GM12874 (cell line): Measurements from ENCODE around the gene BTK.

Experiments used
- TF ChIP-seq, protein P1 (sequence below): IDR thresholded peaks from 2 replicates; pipeline ENCODE4 v1.5.1; 2011; ENCODE audit warnings: low read depth, mild to moderate bottlenecking, control low read depth, low read length, moderate library complexity; ENCODE audit not compliant: insufficient read depth

BTK gene

GRCh38 chrX:101370888-101371504, 15.0 kb downstream of the BTK start:
- TF ChIP-seq, protein P1, sequence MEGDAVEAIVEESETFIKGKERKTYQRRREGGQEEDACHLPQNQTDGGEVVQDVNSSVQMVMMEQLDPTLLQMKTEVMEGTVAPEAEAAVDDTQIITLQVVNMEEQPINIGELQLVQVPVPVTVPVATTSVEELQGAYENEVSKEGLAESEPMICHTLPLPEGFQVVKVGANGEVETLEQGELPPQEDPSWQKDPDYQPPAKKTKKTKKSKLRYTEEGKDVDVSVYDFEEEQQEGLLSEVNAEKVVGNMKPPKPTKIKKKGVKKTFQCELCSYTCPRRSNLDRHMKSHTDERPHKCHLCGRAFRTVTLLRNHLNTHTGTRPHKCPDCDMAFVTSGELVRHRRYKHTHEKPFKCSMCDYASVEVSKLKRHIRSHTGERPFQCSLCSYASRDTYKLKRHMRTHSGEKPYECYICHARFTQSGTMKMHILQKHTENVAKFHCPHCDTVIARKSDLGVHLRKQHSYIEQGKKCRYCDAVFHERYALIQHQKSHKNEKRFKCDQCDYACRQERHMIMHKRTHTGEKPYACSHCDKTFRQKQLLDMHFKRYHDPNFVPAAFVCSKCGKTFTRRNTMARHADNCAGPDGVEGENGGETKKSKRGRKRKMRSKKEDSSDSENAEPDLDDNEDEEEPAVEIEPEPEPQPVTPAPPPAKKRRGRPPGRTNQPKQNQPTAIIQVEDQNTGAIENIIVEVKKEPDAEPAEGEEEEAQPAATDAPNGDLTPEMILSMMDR, result no peak

DNA sequence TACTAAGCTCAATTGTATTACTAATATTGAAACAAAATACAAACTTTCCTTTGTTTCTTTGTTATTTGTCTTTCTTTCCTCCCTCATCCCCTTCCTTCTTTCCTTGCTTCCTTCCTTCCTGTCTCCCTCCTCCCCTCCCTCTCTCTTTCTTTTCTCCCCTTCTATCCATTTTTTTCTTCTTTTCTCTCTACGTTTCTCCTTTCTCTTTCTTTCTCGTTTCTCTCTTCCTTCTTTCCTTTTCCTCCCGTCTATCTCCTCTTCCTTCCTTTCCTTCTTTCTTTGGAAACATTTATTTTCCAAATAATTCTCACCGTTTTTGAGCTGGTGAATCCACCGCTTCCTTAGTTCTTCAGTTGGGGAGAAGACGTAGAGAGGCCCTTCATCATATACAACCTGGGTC, 16.3 kb downstream of the BTK start:
- TF ChIP-seq, protein P1, result no peak

GRCh38 chrX:101368800-101369199, 17.2 kb downstream of the BTK start:
- TF ChIP-seq, protein P1, result no peak

- TF ChIP-seq, protein P1, result no peak
Observed at GRCh38 chrX:101365301-101365795, 20.6 kb downstream of the BTK start.

- TF ChIP-seq, protein P1, result no peak
Observed at GRCh38 chrX:101362757-101363156, 23.2 kb downstream of the BTK start.

GRCh38 chrX:101362116-101362515, 23.9 kb downstream of the BTK start:
- TF ChIP-seq, protein P1, result no peak

DNA sequence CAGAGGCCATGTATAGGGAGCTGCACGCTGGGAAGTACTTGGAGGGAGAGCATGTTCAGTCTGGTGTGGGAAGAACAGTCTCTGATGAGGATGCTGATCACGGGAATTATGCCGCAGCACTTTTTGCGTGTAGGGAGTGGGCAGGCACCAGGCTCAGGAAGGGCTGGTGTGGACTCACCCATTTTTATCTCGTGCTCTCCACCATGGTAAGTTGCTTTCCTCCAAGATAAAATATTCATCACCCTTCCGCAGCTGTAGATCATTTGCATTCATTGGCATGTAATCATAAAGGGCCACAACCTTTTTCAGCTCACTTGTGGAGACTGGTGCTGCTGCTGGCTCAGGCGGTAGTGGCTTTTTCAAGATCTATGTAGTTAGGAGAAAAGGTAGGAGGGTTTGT, 25.6 kb downstream of the BTK start:
- TF ChIP-seq, protein P1, result no peak
